Lower lobe of right lung (tissue), 2 donors: ENCODE data around the gene LTO1. TPM values are rescaled to one million over a fixed set of nuclear protein-coding genes. Genes with fewer than 3 reads are reported as not detected.
"Not testable (repeated sequence)": the region's sequence is repeated elsewhere in the genome, so short reads cannot be mapped to it uniquely, and the experiment has no call there.

Source experiments
- ATAC-seq, 2 donors: fragments of 200-7000 bp; cut with Tn5 transposase; one replicate each; pipeline ENCODE4 v1.9.1; 2020 to 2022; ENCODE audit warnings: mild to moderate bottlenecking in 2 of 2, moderate library complexity in 2 of 2
- DNase-seq: peaks from one replicate; pipeline ENCODE4 v3.0.0-alpha.2; 2020
- H3K27ac ChIP-seq: fragments of 200-600 bp; one replicate; pipeline ENCODE4 v1.8.0; 2022
- H3K27me3 ChIP-seq: fragments of 200-600 bp; one replicate; pipeline ENCODE4 v1.8.0; 2022; ENCODE audit warnings: low read depth
- H3K36me3 ChIP-seq: fragments of 200-600 bp; one replicate; pipeline ENCODE4 v1.8.0; 2022; ENCODE audit warnings: mild to moderate bottlenecking
- H3K4me1 ChIP-seq: fragments of 200-600 bp; one replicate; pipeline ENCODE4 v1.8.0; 2022
- H3K4me3 ChIP-seq: fragments of 200-600 bp; one replicate; pipeline ENCODE4 v1.8.0; 2022; ENCODE audit warnings: mild to moderate bottlenecking
- H3K9me3 ChIP-seq: fragments of 200-600 bp; one replicate; pipeline ENCODE4 v1.8.0; 2022
- CTCF ChIP-seq: fragments of 200-600 bp; IDR thresholded peaks from one replicate; pipeline ENCODE4 v1.8.0; 2022; ENCODE audit warnings: antibody characterized with exemption, mild to moderate bottlenecking
- intact Hi-C: fragments of 100-400 bp; cut with DNase I; formaldehyde crosslinking; loops from one replicate; pipeline ENCODE4 v1.11.0; 2022
- total RNA-seq: library from RNA; stranded (reverse); fragmentation: NEBNext Ultra II Directional; extraction: Animal tissue kit (Norgen Biotek cat#: 25700); gene quantifications from one replicate; pipeline ENCODE4 v1.2.1, GENCODE V29; 2021
- donor health status: DM: no; HTN: yes; CAD: no; lungs with severe emphysema.

Gene LTO1
- total RNA-seq, 1 donor from 2014 or later, result 23.7 TPM

GRCh38 chr11:69695581-69695980, 20.4 kb upstream of the LTO1 start:
- H3K9me3 ChIP-seq, result no peaks in the 10 kb centered on the region
- H3K4me3 ChIP-seq, result no peak overlapping the region
- no peak for TF ChIP-seq CTCF
- no peaks in the 10 kb centered on the region for H3K36me3 ChIP-seq
- H3K4me1 ChIP-seq, result peaks cover 5% of the 10 kb centered on the region
- intact Hi-C loops, result no loop called here
- DNase-seq (no peak), ATAC-seq (no peak)
- peaks cover 47% of the 10 kb centered on the region for H3K27me3 ChIP-seq
- H3K27ac ChIP-seq, result no peak overlapping the region

- Histone ChIP-seq H3K4me1 (no peaks in the 10 kb centered on the region), H3K27ac (no peak overlapping the region), H3K4me3 (no peak overlapping the region), H3K9me3 (no peaks in the 10 kb centered on the region), H3K27me3 (peaks cover 45% of the 10 kb centered on the region), H3K36me3 (no peaks in the 10 kb centered on the region)
- TF ChIP-seq CTCF, result no peak
- intact Hi-C loops, result no loop called here
- DNase-seq, result no peak
- no peak for ATAC-seq
These were observed 19.6 kb upstream of the LTO1 start for GRCh38 chr11:69694781-69695180.

GRCh38 chr11:69692422-69692821, 17.3 kb upstream of the LTO1 start:
- Histone ChIP-seq H3K27me3 (peaks cover 27% of the 10 kb centered on the region), H3K4me1 (no peaks in the 10 kb centered on the region), H3K9me3 (no peaks in the 10 kb centered on the region), H3K36me3 (no peaks in the 10 kb centered on the region), H3K27ac (no peak overlapping the region), H3K4me3 (no peak overlapping the region)
- DNase-seq (no peak), ATAC-seq (no peak)
- no peak for TF ChIP-seq CTCF
- intact Hi-C loops, result no loop called here

- ATAC-seq (no peak), DNase-seq (no peak)
- intact Hi-C loops, result no loop called here
- no peaks in the 10 kb centered on the region for H3K36me3 ChIP-seq
- no peaks in the 10 kb centered on the region for H3K9me3 ChIP-seq
- no peak overlapping the region for H3K27ac ChIP-seq
- no peak for TF ChIP-seq CTCF
- H3K27me3 ChIP-seq, result peaks cover 25% of the 10 kb centered on the region
- no peak overlapping the region for H3K4me3 ChIP-seq
- H3K4me1 ChIP-seq, result no peaks in the 10 kb centered on the region
These were observed 16.3 kb upstream of the LTO1 start for GRCh38 chr11:69691463-69691862.

GRCh38 chr11:69689484-69690319, 14.5 kb upstream of the LTO1 start:
- no peak for ATAC-seq
- no peak overlapping the region for H3K27ac ChIP-seq
- no peaks in the 10 kb centered on the region for H3K9me3 ChIP-seq
- no peak overlapping the region for H3K4me3 ChIP-seq
- no peak for DNase-seq
- intact Hi-C loops, result loop anchor here (10.0 kb wide), 1 partner anchor 195 kb away; no protein-coding TSS in a partner anchor
- H3K27me3 ChIP-seq, result peaks cover 36% of the 10 kb centered on the region
- H3K4me1 ChIP-seq, result peaks cover 6% of the 10 kb centered on the region
- no peak for TF ChIP-seq CTCF
- H3K36me3 ChIP-seq, result no peaks in the 10 kb centered on the region

- intact Hi-C loops, result loop anchor here (10.0 kb wide), 1 partner anchor 197 kb away; no protein-coding TSS in a partner anchor
- not testable (repeated sequence) for H3K9me3 ChIP-seq, ATAC-seq, H3K4me1 ChIP-seq, H3K4me3 ChIP-seq, H3K36me3 ChIP-seq, H3K27ac ChIP-seq, DNase-seq
- peaks cover 21% of the 10 kb centered on the region for H3K27me3 ChIP-seq
These were observed 13.0 kb upstream of the LTO1 start for GRCh38 chr11:69687969-69688771.
